ENCODE results near the gene CXCL17.
"Not testable (repeated sequence)": the region's sequence is repeated elsewhere in the genome, so short reads cannot be mapped to it uniquely, and the experiment has no call there.

DNA sequence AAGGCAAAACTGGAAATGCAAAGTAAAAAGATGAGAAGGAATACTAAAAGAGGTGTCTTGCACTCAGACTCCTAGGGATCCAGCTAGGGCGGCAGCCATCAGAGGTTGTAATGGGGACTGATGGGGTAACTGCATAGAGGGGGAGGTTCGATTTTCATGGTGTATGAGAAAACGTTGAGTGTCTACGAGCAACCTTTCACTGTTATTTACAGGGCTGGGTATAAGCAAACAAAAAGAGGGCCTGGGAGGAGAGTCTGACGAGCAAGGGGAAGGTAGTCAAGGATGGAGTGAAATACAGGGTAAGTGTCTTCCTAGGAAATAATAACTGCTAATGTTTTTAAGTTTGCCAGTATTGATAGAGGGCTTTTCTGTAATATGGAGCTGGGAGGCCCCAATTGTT, 5.6 kb upstream of the CXCL17 start:
- TF ChIP-seq, protein P1, sequence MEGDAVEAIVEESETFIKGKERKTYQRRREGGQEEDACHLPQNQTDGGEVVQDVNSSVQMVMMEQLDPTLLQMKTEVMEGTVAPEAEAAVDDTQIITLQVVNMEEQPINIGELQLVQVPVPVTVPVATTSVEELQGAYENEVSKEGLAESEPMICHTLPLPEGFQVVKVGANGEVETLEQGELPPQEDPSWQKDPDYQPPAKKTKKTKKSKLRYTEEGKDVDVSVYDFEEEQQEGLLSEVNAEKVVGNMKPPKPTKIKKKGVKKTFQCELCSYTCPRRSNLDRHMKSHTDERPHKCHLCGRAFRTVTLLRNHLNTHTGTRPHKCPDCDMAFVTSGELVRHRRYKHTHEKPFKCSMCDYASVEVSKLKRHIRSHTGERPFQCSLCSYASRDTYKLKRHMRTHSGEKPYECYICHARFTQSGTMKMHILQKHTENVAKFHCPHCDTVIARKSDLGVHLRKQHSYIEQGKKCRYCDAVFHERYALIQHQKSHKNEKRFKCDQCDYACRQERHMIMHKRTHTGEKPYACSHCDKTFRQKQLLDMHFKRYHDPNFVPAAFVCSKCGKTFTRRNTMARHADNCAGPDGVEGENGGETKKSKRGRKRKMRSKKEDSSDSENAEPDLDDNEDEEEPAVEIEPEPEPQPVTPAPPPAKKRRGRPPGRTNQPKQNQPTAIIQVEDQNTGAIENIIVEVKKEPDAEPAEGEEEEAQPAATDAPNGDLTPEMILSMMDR (optimal IDR thresholded peaks at IDR 0.05 in 1 of 3, IDR thresholded peaks at IDR 0.05 in 1 of 3, conservative IDR thresholded peaks at IDR 0.05 in 1 of 3; ENCODE audit: extremely low read depth in 1 of 3, insufficient read depth in 2 of 3, low read length in 3 of 3), result not testable (repeated sequence)
- not testable (repeated sequence) for TF ChIP-seq EZH2 (IDR thresholded peaks at IDR 0.05; ENCODE audit: low read length)

Data from keratinocyte (primary cell).